ENCODE results near the gene CCM2.

The CCM2 gene

DNA sequence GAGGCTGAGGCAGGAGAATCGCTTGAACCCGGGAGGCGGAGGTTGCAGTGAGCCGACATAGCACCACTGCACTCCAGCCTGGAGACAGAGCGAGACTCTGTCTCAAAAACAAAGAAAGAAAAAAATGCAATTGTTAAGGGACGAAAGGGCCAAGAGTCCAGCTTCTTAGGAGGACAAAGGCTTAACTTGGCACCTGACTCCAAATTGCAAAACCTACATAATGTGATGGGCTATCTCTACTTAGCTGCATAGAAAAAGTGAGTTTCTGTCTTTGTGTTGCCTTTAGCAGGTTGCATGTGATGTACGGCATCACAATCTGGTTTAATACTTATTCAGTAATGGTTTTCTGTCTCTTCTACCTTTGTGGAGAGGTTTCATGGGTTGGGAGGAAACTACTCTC lies 12.5 kb upstream of the CCM2 start:
- Histone ChIP-seq H4K20me1 (ENCODE audit: insufficient read depth) (peaks cover 16% of the 10 kb centered on the region), H3K36me3 (ENCODE audit: insufficient read depth) (peaks cover 25% of the 10 kb centered on the region; the same call in 1 of the 2 replicates), H2AFZ (ENCODE audit: low read depth) (no peak overlapping the region), H3K27me3 (ENCODE audit: insufficient read depth, low read depth) (no peaks in the 10 kb centered on the region), H3K27ac (no peak overlapping the region), H3K4me2 (peak overlapping the region; percentile 95), H3K4me1 (ENCODE audit: low read depth, poor library complexity, severe bottlenecking) (peaks cover 36% of the 10 kb centered on the region), H3K79me2 (ENCODE audit: insufficient read depth, low read depth) (peaks cover 47% of the 10 kb centered on the region), H3K4me3 (IDR thresholded peaks at IDR 0.05; ENCODE audit: insufficient read depth, low read depth, low read length) (no peak overlapping the region), H3K9ac (peak overlapping the region; percentile 100; the same call in 1 of the 2 replicates)
- TF ChIP-seq CTCF (conservative IDR thresholded peaks at IDR 0.05; ENCODE audit: low read depth, low read length) = no peak

DNA sequence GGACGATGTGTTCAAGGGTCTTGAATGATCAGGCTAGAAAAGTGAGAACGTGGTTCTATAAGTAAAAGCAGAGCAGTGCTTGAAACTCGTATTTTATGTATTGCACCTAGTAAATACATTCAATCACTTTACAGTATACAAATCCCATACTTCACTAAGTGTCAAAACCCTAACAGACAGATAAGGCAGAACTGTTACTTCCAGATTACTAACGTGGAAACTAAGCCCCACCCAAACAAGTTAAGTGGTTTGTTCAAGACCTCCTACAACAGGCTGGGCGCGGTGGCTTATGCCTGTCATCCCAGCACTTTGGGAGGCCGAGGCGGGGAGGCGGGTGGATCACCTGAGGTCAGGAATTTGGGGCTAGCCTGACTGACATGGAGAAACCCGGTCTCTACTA lies 12.0 kb upstream of the CCM2 start:
- TF ChIP-seq CTCF (conservative IDR thresholded peaks at IDR 0.05; ENCODE audit: low read depth, low read length) = no peak
- no peak overlapping the region for H3K27ac ChIP-seq
- no peak overlapping the region for H3K4me2 ChIP-seq
- H3K4me1 ChIP-seq (ENCODE audit: low read depth, poor library complexity, severe bottlenecking) = peaks cover 32% of the 10 kb centered on the region
- H2AFZ ChIP-seq (ENCODE audit: low read depth) = no peak overlapping the region
- H3K4me3 ChIP-seq (IDR thresholded peaks at IDR 0.05; ENCODE audit: insufficient read depth, low read depth, low read length) = no peak overlapping the region
- no peak overlapping the region for H3K9ac ChIP-seq
- H3K36me3 ChIP-seq (ENCODE audit: insufficient read depth) = peaks cover 19% of the 10 kb centered on the region; the same call in 1 of the 2 replicates
- H4K20me1 ChIP-seq (ENCODE audit: insufficient read depth) = peaks cover 16% of the 10 kb centered on the region
- peaks cover 43% of the 10 kb centered on the region for H3K79me2 ChIP-seq (ENCODE audit: insufficient read depth, low read depth)
- H3K27me3 ChIP-seq (ENCODE audit: insufficient read depth, low read depth) = no peaks in the 10 kb centered on the region

DNA sequence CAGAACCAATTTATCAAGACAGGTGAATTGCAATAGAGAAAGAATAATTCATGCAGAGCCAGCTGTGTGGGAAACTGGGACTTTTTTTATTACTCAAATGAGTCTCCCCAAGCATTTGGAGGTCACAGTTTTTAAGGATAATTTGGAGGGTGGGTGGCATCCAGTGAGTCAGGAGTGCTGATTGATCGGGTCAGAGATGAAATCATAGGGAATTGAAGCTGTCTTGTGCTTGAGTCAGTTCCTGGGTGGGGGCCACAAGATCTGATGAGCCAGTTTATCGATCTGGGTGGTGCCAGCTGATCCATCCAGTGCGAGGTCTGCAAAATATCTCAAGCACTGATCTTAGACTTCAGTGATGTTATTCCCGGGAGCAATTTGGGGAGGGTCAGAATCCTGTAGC lies 11.3 kb upstream of the CCM2 start:
- peaks cover 15% of the 10 kb centered on the region for H4K20me1 ChIP-seq (ENCODE audit: insufficient read depth)
- H3K4me3 ChIP-seq (IDR thresholded peaks at IDR 0.05; ENCODE audit: insufficient read depth, low read depth, low read length) = no peak overlapping the region
- peaks cover 15% of the 10 kb centered on the region; the same call in 1 of the 2 replicates for H3K36me3 ChIP-seq (ENCODE audit: insufficient read depth)
- TF ChIP-seq CTCF (conservative IDR thresholded peaks at IDR 0.05; ENCODE audit: low read depth, low read length) = no peak
- no peak overlapping the region for H3K27ac ChIP-seq
- no peaks in the 10 kb centered on the region for H3K27me3 ChIP-seq (ENCODE audit: insufficient read depth, low read depth)
- no peak overlapping the region for H2AFZ ChIP-seq (ENCODE audit: low read depth)
- peaks cover 36% of the 10 kb centered on the region for H3K79me2 ChIP-seq (ENCODE audit: insufficient read depth, low read depth)
- no peak overlapping the region for H3K9ac ChIP-seq
- H3K4me1 ChIP-seq (ENCODE audit: low read depth, poor library complexity, severe bottlenecking) = peaks cover 32% of the 10 kb centered on the region
- H3K4me2 ChIP-seq = no peak overlapping the region

DNA sequence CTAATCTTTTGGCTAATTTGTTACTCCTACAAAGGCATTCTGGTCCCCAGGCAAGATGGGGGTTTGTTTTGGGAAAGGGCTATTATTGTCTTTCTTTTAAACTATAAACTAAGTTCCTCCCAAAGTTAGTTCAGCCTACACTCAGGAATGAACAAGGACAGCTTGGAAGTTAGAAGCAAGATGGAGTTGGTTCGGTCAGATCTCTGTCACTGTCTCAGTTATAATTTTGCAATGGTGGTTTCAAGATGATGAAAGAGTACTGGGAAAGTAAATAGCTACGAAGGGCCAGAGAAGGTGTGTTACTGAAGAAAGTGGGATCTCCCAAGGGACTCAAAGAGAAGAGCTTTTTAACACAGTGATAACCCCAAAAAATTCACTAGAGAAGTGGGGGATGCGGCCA lies 10.9 kb upstream of the CCM2 start:
- no peak for TF ChIP-seq CTCF (conservative IDR thresholded peaks at IDR 0.05; ENCODE audit: low read depth, low read length)
- Histone ChIP-seq H3K36me3 (ENCODE audit: insufficient read depth) (peaks cover 11% of the 10 kb centered on the region; the same call in 1 of the 2 replicates), H3K4me3 (IDR thresholded peaks at IDR 0.05; ENCODE audit: insufficient read depth, low read depth, low read length) (no peak overlapping the region), H4K20me1 (ENCODE audit: insufficient read depth) (peaks cover 11% of the 10 kb centered on the region), H3K27ac (no peak overlapping the region), H3K4me2 (no peak overlapping the region), H3K79me2 (ENCODE audit: insufficient read depth, low read depth) (peaks cover 31% of the 10 kb centered on the region), H2AFZ (ENCODE audit: low read depth) (no peak overlapping the region), H3K9ac (no peak overlapping the region), H3K4me1 (ENCODE audit: low read depth, poor library complexity, severe bottlenecking) (peaks cover 32% of the 10 kb centered on the region), H3K27me3 (ENCODE audit: insufficient read depth, low read depth) (no peaks in the 10 kb centered on the region)

All from KMS-11 (cell line).